Smooth muscle cell (in vitro differentiated cells): ENCODE results near the gene CCNC. TPM values are rescaled to one million over a fixed set of nuclear protein-coding genes. Genes with fewer than 3 reads are reported as not detected.
A peak's percentile ranks its signal among the peaks of the same experiment; 100 is the strongest.

Experiments
- DNase-seq: peaks from one replicate; lab custom pipeline; 2025; ENCODE audit not compliant: unreplicated experiment; lab: John Stamatoyannopoulos, UW
- H2AFZ ChIP-seq: fragments of 200-600 bp; sonication (generic); 2 replicates; pipeline ENCODE4 v1.6.0; 2016; ENCODE audit warnings: antibody characterized with exemption, low read depth, mild to moderate bottlenecking
- H3F3A ChIP-seq: fragments of 200-600 bp; sonication (generic); 2 replicates; pipeline ENCODE4 v1.6.0; 2017; ENCODE audit warnings: antibody characterized with exemption, low read depth
- H3K27ac ChIP-seq: fragments of 200-600 bp; sonication (generic); 2 replicates; pipeline ENCODE4 v1.5.1; 2016; ENCODE audit warnings: low read depth, mild to moderate bottlenecking
- H3K27me3 ChIP-seq: fragments of 200-600 bp; sonication (generic); 2 replicates; pipeline ENCODE4 v1.6.1; 2016; ENCODE audit warnings: low read depth, mild to moderate bottlenecking
- H3K36me3 ChIP-seq: fragments of 200-600 bp; sonication (generic); 2 replicates; pipeline ENCODE4 v1.5.1; 2016; ENCODE audit warnings: low read depth
- H3K4me1 ChIP-seq: fragments of 200-600 bp; sonication (generic); 2 replicates; pipeline ENCODE4 v1.5.1; 2016; ENCODE audit warnings: low read depth
- H3K4me2 ChIP-seq: fragments of 200-600 bp; sonication (generic); 2 replicates; pipeline ENCODE4 v1.6.0; 2016; ENCODE audit warnings: mild to moderate bottlenecking
- H3K4me3 ChIP-seq: fragments of 200-600 bp; sonication (generic); 2 replicates; pipeline ENCODE4 v1.5.1; 2016; ENCODE audit warnings: mild to moderate bottlenecking
- H3K79me2 ChIP-seq: fragments of 200-600 bp; sonication (generic); 2 replicates; pipeline ENCODE4 v1.6.0; 2016; ENCODE audit warnings: low read depth, mild to moderate bottlenecking
- H3K9ac ChIP-seq: fragments of 200-600 bp; sonication (generic); 2 replicates; pipeline ENCODE4 v1.6.0; 2016; ENCODE audit warnings: low read depth
- H3K9me3 ChIP-seq: fragments of 200-600 bp; sonication (generic); replicated peaks from 2 replicates; pipeline ENCODE4 v1.5.1; 2016; ENCODE audit warnings: low read depth
- H4K20me1 ChIP-seq: fragments of 200-600 bp; sonication (generic); 2 replicates; pipeline ENCODE4 v1.6.0; 2016; ENCODE audit warnings: low read depth
- WGBS: methylation state at CpG from one replicate; pipeline ENCODE4 v1.1.7; 2016; ENCODE audit warnings: low lambda C conversion rate; 5-methylcytosine and 5-hydroxymethylcytosine counted together
- polyA plus RNA-seq: library from polyadenylated mRNA; unstranded; fragments of >200 nt; fragmentation: Nextera tagmentation; extraction: Ambion mirVana; gene quantifications from 2 replicates; pipeline ENCODE4 v1.2.1, GENCODE V29; 2016
- small RNA-seq: library from RNA; depleted of rRNA; stranded (forward); fragments of <200 nt; gene quantifications from one replicate; pipeline ENCODE3, GENCODE V24; 2014
- total RNA-seq: library from RNA; depleted of rRNA; stranded (reverse); fragments of >200 nt; gene quantifications from 2 replicates; pipeline ENCODE4 v1.2.3, GENCODE V29; 2014
- TF ChIP-seq, protein P1 (sequence below): fragments of 200-600 bp; sonication (generic); IDR thresholded peaks from 2 replicates; pipeline ENCODE4 v1.5.1; 2017; ENCODE audit warnings: borderline replicate concordance, mild to moderate bottlenecking, antibody characterized with exemption; ENCODE audit not compliant: insufficient read depth, poor library complexity, severe bottlenecking

The CCNC gene
- total and polyA plus RNA-seq, 2 experiments from 2014 or later = 53.8 to 67.7 TPM

DNA sequence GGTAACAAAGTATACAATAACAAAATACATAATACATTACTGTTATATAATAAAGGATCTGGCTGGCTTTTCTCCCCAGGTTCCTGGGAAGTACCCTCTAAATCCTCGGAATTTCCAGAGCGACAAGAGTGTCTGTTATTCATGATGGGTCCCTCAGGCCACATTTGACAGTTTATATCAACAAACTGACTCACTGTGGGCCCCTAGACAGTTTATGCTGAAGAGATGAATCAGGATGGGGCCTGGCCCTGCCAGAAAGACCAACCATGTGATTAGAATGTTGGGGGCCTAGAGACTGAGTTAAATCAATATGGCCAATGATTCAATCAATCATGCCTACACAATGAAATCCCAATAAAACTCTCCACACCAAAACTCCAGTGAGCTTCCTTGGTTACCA, 66.7 kb downstream of the CCNC start:
- Histone ChIP-seq H3K79me2 (no peaks in the 10 kb centered on the region), H3K36me3 (no peaks in the 10 kb centered on the region), H3K9ac (no peak overlapping the region), H3K27me3 (no peaks in the 10 kb centered on the region), H3K4me2 (no peak overlapping the region), H4K20me1 (peaks cover 20% of the 10 kb centered on the region), H3F3A (peaks cover 8% of the 10 kb centered on the region), H3K27ac (no peak overlapping the region), H2AFZ (no peak overlapping the region), H3K4me1 (no peaks in the 10 kb centered on the region), H3K4me3 (no peak overlapping the region), H3K9me3 (no peaks in the 10 kb centered on the region)
- WGBS = 31% methylated on average over 2 of the region's 2 CpGs
- DNase-seq = no peak
- TF ChIP-seq, protein P1, sequence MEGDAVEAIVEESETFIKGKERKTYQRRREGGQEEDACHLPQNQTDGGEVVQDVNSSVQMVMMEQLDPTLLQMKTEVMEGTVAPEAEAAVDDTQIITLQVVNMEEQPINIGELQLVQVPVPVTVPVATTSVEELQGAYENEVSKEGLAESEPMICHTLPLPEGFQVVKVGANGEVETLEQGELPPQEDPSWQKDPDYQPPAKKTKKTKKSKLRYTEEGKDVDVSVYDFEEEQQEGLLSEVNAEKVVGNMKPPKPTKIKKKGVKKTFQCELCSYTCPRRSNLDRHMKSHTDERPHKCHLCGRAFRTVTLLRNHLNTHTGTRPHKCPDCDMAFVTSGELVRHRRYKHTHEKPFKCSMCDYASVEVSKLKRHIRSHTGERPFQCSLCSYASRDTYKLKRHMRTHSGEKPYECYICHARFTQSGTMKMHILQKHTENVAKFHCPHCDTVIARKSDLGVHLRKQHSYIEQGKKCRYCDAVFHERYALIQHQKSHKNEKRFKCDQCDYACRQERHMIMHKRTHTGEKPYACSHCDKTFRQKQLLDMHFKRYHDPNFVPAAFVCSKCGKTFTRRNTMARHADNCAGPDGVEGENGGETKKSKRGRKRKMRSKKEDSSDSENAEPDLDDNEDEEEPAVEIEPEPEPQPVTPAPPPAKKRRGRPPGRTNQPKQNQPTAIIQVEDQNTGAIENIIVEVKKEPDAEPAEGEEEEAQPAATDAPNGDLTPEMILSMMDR = no peak

DNA sequence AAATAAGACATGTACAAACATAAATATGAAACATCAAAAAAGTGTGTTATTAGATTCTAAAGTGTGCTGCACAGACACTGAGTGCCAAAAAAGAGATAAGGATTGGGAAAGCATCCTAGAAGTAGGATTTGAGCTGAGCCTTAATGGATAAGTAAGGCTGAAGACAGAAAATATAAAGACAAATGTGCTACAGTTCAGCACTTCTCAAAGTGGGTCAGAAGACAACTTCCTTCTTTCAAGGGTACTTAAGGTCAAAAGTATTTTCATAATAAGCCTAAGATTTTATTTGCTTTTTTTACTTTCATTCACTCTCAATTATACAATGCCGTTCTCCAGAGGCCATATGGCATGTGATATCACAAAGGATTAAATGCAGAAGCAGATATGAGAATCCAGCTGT, 70.0 kb downstream of the CCNC start:
- TF ChIP-seq, protein P1 = no peak
- Histone ChIP-seq H3K27ac (no peak overlapping the region), H3F3A (peaks cover 8% of the 10 kb centered on the region), H3K36me3 (no peaks in the 10 kb centered on the region), H3K4me1 (no peaks in the 10 kb centered on the region), H4K20me1 (peaks cover 24% of the 10 kb centered on the region), H3K4me2 (peak overlapping the region; percentile 6), H3K27me3 (no peaks in the 10 kb centered on the region), H3K4me3 (no peak overlapping the region), H3K9me3 (no peaks in the 10 kb centered on the region), H2AFZ (no peak overlapping the region), H3K9ac (no peak overlapping the region), H3K79me2 (no peaks in the 10 kb centered on the region)
- WGBS = 24% methylated on average over 1 of the region's 1 CpG
- no peak for DNase-seq

DNA sequence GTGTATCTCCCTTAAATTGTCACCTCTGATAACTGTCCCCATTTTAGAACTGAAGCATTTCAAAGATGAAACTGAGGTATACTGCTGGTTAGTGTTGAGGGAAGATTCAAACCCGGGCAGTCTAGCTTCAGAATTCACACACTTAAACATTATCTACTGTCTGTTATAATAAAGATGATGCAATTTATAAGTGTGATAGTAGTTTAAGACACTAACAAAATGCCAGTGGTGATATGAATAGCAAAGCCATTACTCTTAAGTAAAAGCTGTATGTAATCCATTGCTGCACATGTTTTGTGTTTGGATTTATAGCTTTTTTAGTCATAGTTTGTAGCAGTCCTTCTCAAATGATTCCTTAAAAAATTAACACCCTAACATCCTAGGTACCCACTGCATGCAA, 73.0 kb downstream of the CCNC start:
- Histone ChIP-seq H3K4me3 (no peak overlapping the region), H3K79me2 (no peaks in the 10 kb centered on the region), H2AFZ (no peak overlapping the region), H3K27me3 (no peaks in the 10 kb centered on the region), H3K9ac (no peak overlapping the region), H3K4me2 (no peak overlapping the region), H3K4me1 (no peaks in the 10 kb centered on the region), H3K27ac (no peak overlapping the region), H4K20me1 (peaks cover 33% of the 10 kb centered on the region), H3K9me3 (no peaks in the 10 kb centered on the region), H3K36me3 (no peaks in the 10 kb centered on the region), H3F3A (peaks cover 8% of the 10 kb centered on the region)
- 43% methylated on average over 1 of the region's 1 CpG for WGBS
- TF ChIP-seq, protein P1 = no peak
- DNase-seq = no peak

Small RNA genes lying within 50 kb of the gene (small RNA-seq; reads per million reads assigned to genes)
- gene RF00019 = not detected

Other genes with a start within 250 kb of the CCNC start
- 1.6 and 4.5 TPM in 2 replicates for gene FAXC, start 219.0 kb downstream of the CCNC start, total RNA-seq
- gene FAXC, start 219.0 kb downstream of the CCNC start, polyA plus RNA-seq = 6.8 and 7.4 TPM in 2 replicates
- gene COQ3, start 174.5 kb downstream of the CCNC start, total RNA-seq = 5.0 and 6.2 TPM in 2 replicates
- gene COQ3, start 174.5 kb downstream of the CCNC start, polyA plus RNA-seq = 11.7 and 12.2 TPM in 2 replicates
- gene PNISR, start 143.4 kb downstream of the CCNC start, total RNA-seq = 70.9 and 119 TPM in 2 replicates
- gene PNISR, start 143.4 kb downstream of the CCNC start, polyA plus RNA-seq = 52.6 and 62.7 TPM in 2 replicates
- 17.1 and 25.1 TPM in 2 replicates for gene USP45, start 53.2 kb downstream of the CCNC start, total RNA-seq
- gene USP45, start 53.2 kb downstream of the CCNC start, polyA plus RNA-seq = 4.7 and 6.5 TPM in 2 replicates
- gene PRDM13, start 38.2 kb upstream of the CCNC start, total RNA-seq = not detected in 2 replicates
- gene PRDM13, start 38.2 kb upstream of the CCNC start, polyA plus RNA-seq = not detected in 2 replicates